Measurements from ENCODE around the gene CSMD2. TPM values are rescaled to one million over a fixed set of nuclear protein-coding genes. Genes with fewer than 3 reads are reported as not detected.

CSMD2 gene
- total RNA-seq, 4 donors from 2014 or later, result 0.60 to 2.5 (median 1.2) TPM

DNA sequence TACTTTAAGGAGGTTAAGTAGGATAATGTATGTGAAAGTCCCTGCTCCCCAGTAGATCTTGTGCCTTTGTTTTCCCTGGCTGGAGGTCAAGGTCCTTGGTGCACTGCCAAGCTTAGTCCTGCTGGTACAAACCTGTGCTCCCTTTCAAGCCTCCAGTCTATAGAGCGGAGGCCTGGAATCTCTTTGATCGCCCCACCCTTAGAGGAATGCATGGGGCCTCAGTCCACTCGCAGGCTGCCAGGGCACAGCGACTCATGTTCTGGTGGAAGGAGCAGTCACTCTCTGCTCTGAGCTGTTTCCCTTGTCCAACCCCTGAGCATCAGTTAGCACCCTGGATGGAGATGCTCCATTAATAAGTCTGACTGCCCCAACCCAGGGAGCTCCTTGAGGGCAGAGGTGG is 179.4 kb downstream of the CSMD2 start:
- TF ChIP-seq CTCF (IDR thresholded peaks at IDR 0.05), result no peak
- no peak for TF ChIP-seq POLR2A (IDR thresholded peaks at IDR 0.05)
- no peak for TF ChIP-seq EP300 (IDR thresholded peaks at IDR 0.05)
- Histone ChIP-seq H3K27me3 (no peaks in the 10 kb centered on the region), H3K36me3 (no peaks in the 10 kb centered on the region), H3K4me3 (no peak overlapping the region), H3K27ac (no peak overlapping the region), H3K9me3 (no peaks in the 10 kb centered on the region), H3K4me1 (peaks cover 0 to 19% (median 0%) of the 10 kb centered on the region in 4 donors)
- no peak for DNase-seq (ENCODE audit: low spot score in 2 of 2)
- 73 to 74% methylated on average over 4 of the region's 4 CpGs for WGBS, 2 donors

DNA sequence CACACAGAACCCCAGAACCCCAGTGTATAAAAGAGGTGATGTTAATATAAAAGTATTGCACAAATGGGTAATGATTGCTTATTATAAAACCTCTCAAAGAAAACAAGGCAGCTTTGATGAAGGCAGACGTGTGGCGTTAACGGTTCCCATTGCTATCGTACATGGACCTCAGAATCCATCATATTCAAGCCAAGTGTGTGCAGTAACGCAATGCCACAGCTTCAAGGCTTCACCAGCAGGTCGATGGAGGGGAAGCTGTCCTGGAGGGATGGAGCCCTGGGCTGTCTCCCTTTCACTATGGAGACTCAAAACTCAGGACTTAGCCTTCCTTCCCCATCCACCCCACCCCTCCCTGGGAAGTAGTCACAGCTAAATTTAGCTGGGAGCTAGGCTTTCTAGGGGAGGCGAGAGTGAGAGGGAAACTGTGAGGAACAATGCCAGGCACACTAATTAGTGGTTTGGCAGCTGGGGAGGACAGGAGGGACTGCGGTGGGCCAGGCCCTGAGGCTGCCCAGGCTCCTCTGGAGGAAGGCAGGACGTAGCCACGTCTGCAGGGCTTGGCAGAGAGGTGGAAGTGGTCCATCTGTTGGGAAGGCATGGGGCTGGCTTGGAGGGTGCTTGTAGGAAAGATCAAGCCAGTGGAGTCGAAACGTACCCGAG is 180.0 kb downstream of the CSMD2 start:
- WGBS, 2 donors, result 50 to 57% methylated on average over 13 of the region's 13 CpGs
- no peaks in the 10 kb centered on the region for H3K27me3 ChIP-seq
- no peak for TF ChIP-seq CTCF (IDR thresholded peaks at IDR 0.05)
- TF ChIP-seq POLR2A (IDR thresholded peaks at IDR 0.05), result no peak
- TF ChIP-seq EP300 (IDR thresholded peaks at IDR 0.05), result no peak

GRCh38 chr1:33982419-33982818 is 182.6 kb downstream of the CSMD2 start:
- WGBS, 2 donors, result 87 to 88% methylated on average over 5 of the region's 5 CpGs
- Histone ChIP-seq H3K27ac (no peak overlapping the region), H3K36me3 (no peaks in the 10 kb centered on the region), H3K9me3 (no peaks in the 10 kb centered on the region), H3K4me1 (peaks cover 0 to 19% (median 0%) of the 10 kb centered on the region in 4 donors), H3K27me3 (no peaks in the 10 kb centered on the region), H3K4me3 (no peak overlapping the region)
- DNase-seq (ENCODE audit: low spot score in 2 of 2), result no peak
- TF ChIP-seq CTCF (IDR thresholded peaks at IDR 0.05) (no peak), POLR2A (IDR thresholded peaks at IDR 0.05) (no peak), EP300 (IDR thresholded peaks at IDR 0.05) (no peak)

More for the DNA sequence above, 180.0 kb downstream of the CSMD2 start:
- Histone ChIP-seq H3K4me3 (no peak overlapping the region), H3K27ac (no peak overlapping the region), H3K4me1 (peaks cover 0 to 19% (median 0%) of the 10 kb centered on the region in 4 donors), H3K9me3 (no peaks in the 10 kb centered on the region), H3K36me3 (no peaks in the 10 kb centered on the region)
- DNase-seq (ENCODE audit: low spot score in 2 of 2), result no peak

DNA sequence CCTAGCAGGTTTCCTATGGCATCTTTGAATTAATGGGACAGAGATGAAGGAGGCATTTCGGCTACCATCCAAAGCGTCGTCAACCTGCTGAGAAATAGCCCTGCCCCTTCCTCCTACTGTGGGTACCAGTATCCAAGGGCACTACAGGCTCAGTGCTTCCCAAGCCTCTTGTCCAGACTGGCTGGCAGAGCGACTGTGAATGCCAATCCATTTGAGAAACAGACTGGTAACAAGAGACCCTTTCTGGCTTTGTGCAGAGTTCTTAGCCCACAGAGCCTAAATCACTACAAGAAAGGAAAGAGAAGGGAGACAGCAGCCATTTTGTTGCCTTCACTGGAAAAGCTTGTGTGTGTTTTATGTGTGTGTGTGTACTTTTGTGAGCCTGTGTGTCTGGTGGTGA is 185.7 kb downstream of the CSMD2 start:
- Histone ChIP-seq H3K27ac (no peak overlapping the region), H3K4me3 (no peak overlapping the region), H3K36me3 (no peaks in the 10 kb centered on the region), H3K9me3 (no peaks in the 10 kb centered on the region), H3K27me3 (no peaks in the 10 kb centered on the region), H3K4me1 (no peaks in the 10 kb centered on the region)
- no peak for DNase-seq (ENCODE audit: low spot score in 2 of 2)
- no peak for TF ChIP-seq CTCF (IDR thresholded peaks at IDR 0.05)
- TF ChIP-seq POLR2A (IDR thresholded peaks at IDR 0.05), result no peak
- TF ChIP-seq EP300 (IDR thresholded peaks at IDR 0.05), result no peak
- 84 to 85% methylated on average over 4 of the region's 4 CpGs for WGBS, 2 donors

GRCh38 chr1:33975961-33976360 is 189.1 kb downstream of the CSMD2 start:
- 91 to 98% methylated on average over 3 of the region's 3 CpGs for WGBS, 2 donors
- Histone ChIP-seq H3K4me3 (no peak overlapping the region), H3K27ac (no peak overlapping the region), H3K27me3 (no peaks in the 10 kb centered on the region), H3K9me3 (no peaks in the 10 kb centered on the region), H3K36me3 (no peaks in the 10 kb centered on the region), H3K4me1 (peaks cover 0 to 26% (median 4%) of the 10 kb centered on the region in 4 donors)
- no peak for TF ChIP-seq POLR2A (IDR thresholded peaks at IDR 0.05)
- no peak for TF ChIP-seq CTCF (IDR thresholded peaks at IDR 0.05)
- no peak for TF ChIP-seq EP300 (IDR thresholded peaks at IDR 0.05)
- no peak for DNase-seq (ENCODE audit: low spot score in 2 of 2)
